Measurements from ENCODE around the gene IMMP2L. TPM values are rescaled to one million over a fixed set of nuclear protein-coding genes. Genes with fewer than 3 reads are reported as not detected.

IMMP2L gene
- total and polyA plus RNA-seq, 2 of the 8 experiments (the other 6 are each of a cell fraction or from before 2014, with no cell fraction given), result 2.3 to 10.1 TPM

DNA sequence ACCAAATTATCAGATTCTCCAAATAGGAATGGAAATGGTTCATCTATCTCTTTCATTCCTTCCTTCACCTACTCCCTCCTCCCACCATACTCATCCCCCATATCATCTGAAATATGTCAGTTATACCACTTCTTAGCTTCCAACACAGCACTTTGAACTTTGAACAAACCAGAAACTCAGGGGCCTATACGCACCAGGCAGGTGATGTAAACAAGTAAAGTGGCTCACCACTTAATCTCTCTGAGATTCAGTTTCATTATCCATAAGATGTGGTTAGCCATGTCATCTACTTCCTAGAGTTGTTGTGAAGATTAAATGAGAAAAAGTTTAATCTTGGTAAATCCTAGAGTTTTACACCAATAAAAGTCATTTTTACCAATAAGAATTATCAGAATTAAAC is 537.3 kb downstream of the IMMP2L start:
- no peaks in the 10 kb centered on the region for H3K9me3 ChIP-seq (ENCODE audit: insufficient read depth in 2 of 2, low read depth in 1 of 2, low read length in 1 of 2)
- TF ChIP-seq, protein P1, sequence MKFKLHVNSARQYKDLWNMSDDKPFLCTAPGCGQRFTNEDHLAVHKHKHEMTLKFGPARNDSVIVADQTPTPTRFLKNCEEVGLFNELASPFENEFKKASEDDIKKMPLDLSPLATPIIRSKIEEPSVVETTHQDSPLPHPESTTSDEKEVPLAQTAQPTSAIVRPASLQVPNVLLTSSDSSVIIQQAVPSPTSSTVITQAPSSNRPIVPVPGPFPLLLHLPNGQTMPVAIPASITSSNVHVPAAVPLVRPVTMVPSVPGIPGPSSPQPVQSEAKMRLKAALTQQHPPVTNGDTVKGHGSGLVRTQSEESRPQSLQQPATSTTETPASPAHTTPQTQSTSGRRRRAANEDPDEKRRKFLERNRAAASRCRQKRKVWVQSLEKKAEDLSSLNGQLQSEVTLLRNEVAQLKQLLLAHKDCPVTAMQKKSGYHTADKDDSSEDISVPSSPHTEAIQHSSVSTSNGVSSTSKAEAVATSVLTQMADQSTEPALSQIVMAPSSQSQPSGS (IDR thresholded peaks at IDR 0.05; ENCODE audit: low read length), result no peak
- TF ChIP-seq PHF8 (conservative IDR thresholded peaks at IDR 0.05; ENCODE audit: low read depth, low read length) (no peak), CHD1 (IDR thresholded peaks at IDR 0.05; ENCODE audit: low read depth, low read length) (no peak), ASH2L (IDR thresholded peaks at IDR 0.05; ENCODE audit: low read length) (no peak), SRF (IDR thresholded peaks at IDR 0.05; ENCODE audit: low read depth, low read length) (no peak), JUND (IDR thresholded peaks at IDR 0.05; ENCODE audit: low read length) (no peak)
- TF ChIP-seq, protein P2, sequence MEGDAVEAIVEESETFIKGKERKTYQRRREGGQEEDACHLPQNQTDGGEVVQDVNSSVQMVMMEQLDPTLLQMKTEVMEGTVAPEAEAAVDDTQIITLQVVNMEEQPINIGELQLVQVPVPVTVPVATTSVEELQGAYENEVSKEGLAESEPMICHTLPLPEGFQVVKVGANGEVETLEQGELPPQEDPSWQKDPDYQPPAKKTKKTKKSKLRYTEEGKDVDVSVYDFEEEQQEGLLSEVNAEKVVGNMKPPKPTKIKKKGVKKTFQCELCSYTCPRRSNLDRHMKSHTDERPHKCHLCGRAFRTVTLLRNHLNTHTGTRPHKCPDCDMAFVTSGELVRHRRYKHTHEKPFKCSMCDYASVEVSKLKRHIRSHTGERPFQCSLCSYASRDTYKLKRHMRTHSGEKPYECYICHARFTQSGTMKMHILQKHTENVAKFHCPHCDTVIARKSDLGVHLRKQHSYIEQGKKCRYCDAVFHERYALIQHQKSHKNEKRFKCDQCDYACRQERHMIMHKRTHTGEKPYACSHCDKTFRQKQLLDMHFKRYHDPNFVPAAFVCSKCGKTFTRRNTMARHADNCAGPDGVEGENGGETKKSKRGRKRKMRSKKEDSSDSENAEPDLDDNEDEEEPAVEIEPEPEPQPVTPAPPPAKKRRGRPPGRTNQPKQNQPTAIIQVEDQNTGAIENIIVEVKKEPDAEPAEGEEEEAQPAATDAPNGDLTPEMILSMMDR (IDR thresholded peaks at IDR 0.05; ENCODE audit: control extremely low read depth in 1 of 3, insufficient read depth in 1 of 3, low read depth in 1 of 3, low read length in 3 of 3), result no peak

More for the DNA sequence above, 537.3 kb downstream of the IMMP2L start:
- DNase-seq (ENCODE audit: low read depth in 1 of 2, low spot score in 2 of 2), result no peak
- Histone ChIP-seq H3K79me2 (ENCODE audit: control insufficient read depth in 1 of 2, insufficient read depth in 2 of 2, low read length in 2 of 2) (no peaks in the 10 kb centered on the region), H3K4ac (replicated peaks; ENCODE audit: insufficient read length, low read depth, low read length) (no peak overlapping the region), H2BK5ac (ENCODE audit: low read depth, low read length) (no peak overlapping the region), H2AK5ac (ENCODE audit: low read depth, low read length) (no peak overlapping the region), H3K9ac (replicated peaks in 1 of 4; ENCODE audit: extremely low read depth in 1 of 4, low read depth in 3 of 4, low read length in 3 of 4) (no peak overlapping the region), H4K91ac (replicated peaks; ENCODE audit: insufficient read length, low read length) (no peak overlapping the region), H3K36me3 (ENCODE audit: control insufficient read depth in 2 of 4, insufficient read depth in 4 of 4, low read length in 3 of 4) (no peaks in the 10 kb centered on the region; a peak in 1 of 8 replicates), H3K23ac (ENCODE audit: insufficient read length) (no peak overlapping the region), H2BK120ac (replicated peaks; ENCODE audit: low read depth, low read length) (no peak overlapping the region), H4K20me1 (replicated peaks in 1 of 2; ENCODE audit: control insufficient read depth in 1 of 2, insufficient read depth in 2 of 2, low read length in 2 of 2) (no peaks in the 10 kb centered on the region), H3K27ac (ENCODE audit: low read depth, low read length) (no peak overlapping the region), H3K4me2 (ENCODE audit: insufficient read depth in 1 of 2, low read depth in 2 of 2, low read length in 2 of 2) (no peak overlapping the region), H3K4me1 (replicated peaks in 1 of 4; ENCODE audit: control insufficient read depth in 3 of 4, insufficient read depth in 4 of 4, low read length in 3 of 4) (peaks cover 0 to 9% (median 3%) of the 10 kb centered on the region in 4 experiments; a peak in 5 of 7 replicates), H2BK12ac (ENCODE audit: low read depth, low read length) (no peak overlapping the region), H4K8ac (ENCODE audit: extremely low read depth, insufficient read depth, low read length) (no peak overlapping the region), H3K79me1 (ENCODE audit: low read depth, low read length) (no peaks in the 10 kb centered on the region), H3K23me2 (ENCODE audit: low read depth, low read length) (no peaks in the 10 kb centered on the region), H2AFZ (ENCODE audit: low read length) (no peak overlapping the region), H4K5ac (ENCODE audit: insufficient read length, low read depth, low read length) (no peak overlapping the region), H3K56ac (replicated peaks; ENCODE audit: insufficient read length, low read depth, low read length) (no peak overlapping the region), H3K18ac (ENCODE audit: extremely low read depth, low read length) (no peak overlapping the region), H3K27me3 (replicated peaks in 1 of 4; ENCODE audit: control insufficient read depth in 3 of 4, extremely low read depth in 1 of 4, insufficient read depth in 3 of 4, low read length in 3 of 4) (no peaks in the 10 kb centered on the region), H2BK15ac (ENCODE audit: low read length) (no peak overlapping the region), H3K4me3 (ENCODE audit: extremely low read depth in 1 of 4, insufficient read depth in 2 of 4, low read depth in 3 of 4, low read length in 4 of 4) (no peak overlapping the region), H3K14ac (ENCODE audit: insufficient read length) (no peak overlapping the region), H2BK20ac (ENCODE audit: low read length) (no peak overlapping the region)
- ChIA-PET POLR2A (ENCODE audit: partially characterized antibody) (no interaction called here), CTCF (ENCODE audit: partially characterized antibody) (no interaction called here)
- FAIRE-seq, result no peak
- 88% methylated on average over 1 of the region's 1 CpG; no CpG with 5 or more reads in 1 of the 2 experiments for WGBS, 2 experiments (ENCODE audit: extremely low coverage in 1 of 2, insufficient coverage in 1 of 2, insufficient read length in 1 of 2, insufficient replicate concordance in 2 of 2, low coverage in 1 of 2, low lambda C conversion rate in 2 of 2, missing lambda C conversion rate in 1 of 2)

Measured in H1 (cell line).